Measurements from ENCODE around the gene MRPL42.
A peak's percentile ranks its signal among the peaks of the same experiment; 100 is the strongest.

Gene MRPL42

GRCh38 chr12:93440043-93440835 is 27.1 kb upstream of the MRPL42 start:
- Mint-ChIP-seq H3K4me3 (peak overlapping the region; percentile 97), H3K27ac (peak overlapping the region; percentile 98), H3K9me3 (no peaks in the 10 kb centered on the region), H3K36me3 (peaks cover 31% of the 10 kb centered on the region), H3K4me1 (peaks cover 60% of the 10 kb centered on the region)
- no peak for ATAC-seq
- no peak for DNase-seq (ENCODE audit: low spot score in 2 of 2)

- H3K9me3 Mint-ChIP-seq = no peaks in the 10 kb centered on the region
- ATAC-seq (peak; percentile 6), DNase-seq (ENCODE audit: low spot score in 2 of 2) (peak; percentile 18 to 69)
- peak overlapping the region; percentile 98 for H3K27ac Mint-ChIP-seq
- H3K36me3 Mint-ChIP-seq = peaks cover 28% of the 10 kb centered on the region
- peak overlapping the region; percentile 97 for H3K4me3 Mint-ChIP-seq
- H3K4me1 Mint-ChIP-seq = peaks cover 54% of the 10 kb centered on the region
Measured at GRCh38 chr12:93441081-93441616, 26.2 kb upstream of the MRPL42 start.

GRCh38 chr12:93441617-93442410 is 25.5 kb upstream of the MRPL42 start, which contains the start of gene UBE2N:
TSS of gene UBE2N (minus strand) at chr12:93441947. CDS start at chr12:93441884, 63 bp downstream.
- ATAC-seq (peak; percentile 91), DNase-seq (ENCODE audit: low spot score in 2 of 2) (peak; percentile 88 to 96)
- peak within 1 kb of the TSS; percentile 97 for H3K4me3 Mint-ChIP-seq
- peak within 1 kb of the TSS; percentile 98 for H3K27ac Mint-ChIP-seq
- H3K4me1 Mint-ChIP-seq = peaks cover 47% of the 10 kb centered on the region
- H3K9me3 Mint-ChIP-seq = no peaks in the 10 kb centered on the region
- H3K36me3 Mint-ChIP-seq = peaks cover 22% of the 10 kb centered on the region

- H3K4me1 Mint-ChIP-seq = peaks cover 38% of the 10 kb centered on the region
- H3K9me3 Mint-ChIP-seq = no peaks in the 10 kb centered on the region
- peaks cover 18% of the 10 kb centered on the region for H3K36me3 Mint-ChIP-seq
- H3K4me3 Mint-ChIP-seq = peak overlapping the region; percentile 97
- peak overlapping the region; percentile 98 for H3K27ac Mint-ChIP-seq
- DNase-seq (ENCODE audit: low spot score in 2 of 2) = no peak
- no peak for ATAC-seq
Measured at GRCh38 chr12:93442411-93443340, 24.6 kb upstream of the MRPL42 start.

- H3K4me3 Mint-ChIP-seq = no peak overlapping the region
- H3K27ac Mint-ChIP-seq = no peak overlapping the region
- peaks cover 29% of the 10 kb centered on the region for H3K4me1 Mint-ChIP-seq
- no peak for ATAC-seq
- DNase-seq (ENCODE audit: low spot score in 2 of 2) = no peak
- H3K9me3 Mint-ChIP-seq = no peaks in the 10 kb centered on the region
- peaks cover 18% of the 10 kb centered on the region for H3K36me3 Mint-ChIP-seq
Measured at GRCh38 chr12:93443576-93443975, 23.7 kb upstream of the MRPL42 start.

GRCh38 chr12:93447555-93448290 is 19.6 kb upstream of the MRPL42 start:
- ATAC-seq (no peak), DNase-seq (ENCODE audit: low spot score in 2 of 2) (no peak)
- no peak overlapping the region for H3K27ac Mint-ChIP-seq
- no peak overlapping the region for H3K4me3 Mint-ChIP-seq
- H3K36me3 Mint-ChIP-seq = no peaks in the 10 kb centered on the region
- H3K9me3 Mint-ChIP-seq = no peaks in the 10 kb centered on the region
- H3K4me1 Mint-ChIP-seq = peaks cover 3% of the 10 kb centered on the region

GRCh38 chr12:93448796-93449195 is 18.5 kb upstream of the MRPL42 start:
- DNase-seq (ENCODE audit: low spot score in 2 of 2) = no peak
- no peak overlapping the region for H3K4me3 Mint-ChIP-seq
- no peaks in the 10 kb centered on the region for H3K36me3 Mint-ChIP-seq
- no peaks in the 10 kb centered on the region for H3K4me1 Mint-ChIP-seq
- H3K9me3 Mint-ChIP-seq = no peaks in the 10 kb centered on the region
- no peak overlapping the region for H3K27ac Mint-ChIP-seq
- no peak for ATAC-seq

- H3K27ac Mint-ChIP-seq = no peak overlapping the region
Measured at GRCh38 chr12:93449277-93449676, 18.0 kb upstream of the MRPL42 start.

GRCh38 chr12:93451423-93452158 is 15.7 kb upstream of the MRPL42 start:
- Mint-ChIP-seq H3K4me3 (no peak overlapping the region), H3K27ac (no peak overlapping the region), H3K9me3 (no peaks in the 10 kb centered on the region), H3K36me3 (no peaks in the 10 kb centered on the region), H3K4me1 (no peaks in the 10 kb centered on the region)
- ATAC-seq = no peak
- DNase-seq (ENCODE audit: low spot score in 2 of 2) = no peak

More at GRCh38 chr12:93449277-93449676, 18.0 kb upstream of the MRPL42 start:
- Mint-ChIP-seq H3K36me3 (no peaks in the 10 kb centered on the region), H3K4me1 (no peaks in the 10 kb centered on the region), H3K4me3 (no peak overlapping the region), H3K9me3 (no peaks in the 10 kb centered on the region)
- DNase-seq (ENCODE audit: low spot score in 2 of 2) (no peak), ATAC-seq (peak; percentile 36)

GRCh38 chr12:93453633-93454032 is 13.7 kb upstream of the MRPL42 start:
- no peak for DNase-seq (ENCODE audit: low spot score in 2 of 2)
- no peak for ATAC-seq
- no peak overlapping the region for H3K4me3 Mint-ChIP-seq
- H3K4me1 Mint-ChIP-seq = no peaks in the 10 kb centered on the region
- no peak overlapping the region for H3K27ac Mint-ChIP-seq
- no peaks in the 10 kb centered on the region for H3K9me3 Mint-ChIP-seq
- no peaks in the 10 kb centered on the region for H3K36me3 Mint-ChIP-seq

- H3K36me3 Mint-ChIP-seq = no peaks in the 10 kb centered on the region
- no peaks in the 10 kb centered on the region for H3K4me1 Mint-ChIP-seq
- no peak for ATAC-seq
- no peak overlapping the region for H3K4me3 Mint-ChIP-seq
- no peak overlapping the region for H3K27ac Mint-ChIP-seq
- H3K9me3 Mint-ChIP-seq = no peaks in the 10 kb centered on the region
- no peak for DNase-seq (ENCODE audit: low spot score in 2 of 2)
Measured at GRCh38 chr12:93456077-93456476, 11.2 kb upstream of the MRPL42 start.

- Mint-ChIP-seq H3K9me3 (no peaks in the 10 kb centered on the region), H3K4me3 (no peak overlapping the region)
Measured at GRCh38 chr12:93459097-93459496, 8.2 kb upstream of the MRPL42 start.

GRCh38 chr12:93460003-93460402 is 7.3 kb upstream of the MRPL42 start:
- ATAC-seq (no peak), DNase-seq (ENCODE audit: low spot score in 2 of 2) (no peak)
- H3K27ac Mint-ChIP-seq = no peak overlapping the region
- no peaks in the 10 kb centered on the region for H3K9me3 Mint-ChIP-seq
- H3K36me3 Mint-ChIP-seq = no peaks in the 10 kb centered on the region
- no peak overlapping the region for H3K4me3 Mint-ChIP-seq
- H3K4me1 Mint-ChIP-seq = no peaks in the 10 kb centered on the region

More at GRCh38 chr12:93459097-93459496, 8.2 kb upstream of the MRPL42 start:
- Mint-ChIP-seq H3K27ac (no peak overlapping the region), H3K36me3 (no peaks in the 10 kb centered on the region), H3K4me1 (no peaks in the 10 kb centered on the region)
- ATAC-seq (no peak), DNase-seq (ENCODE audit: low spot score in 2 of 2) (no peak)

- no peak for DNase-seq (ENCODE audit: low spot score in 2 of 2)
- H3K36me3 Mint-ChIP-seq = no peaks in the 10 kb centered on the region
- ATAC-seq = no peak
- H3K4me3 Mint-ChIP-seq = no peak overlapping the region
- H3K9me3 Mint-ChIP-seq = no peaks in the 10 kb centered on the region
- H3K4me1 Mint-ChIP-seq = no peaks in the 10 kb centered on the region
- no peak overlapping the region for H3K27ac Mint-ChIP-seq
Measured at GRCh38 chr12:93460902-93461301, 6.4 kb upstream of the MRPL42 start.

All from stimulated activated effector memory CD8-positive, alpha-beta T cell treated with anti-CD3 and anti-CD28 coated beads, Interleukin-12 subunit alpha, Interleukin-12 subunit beta, amount 100 ng/mL, for 72 hours (primary cell).